Measurements from ENCODE around the gene MLXIPL. TPM values are rescaled to one million over a fixed set of nuclear protein-coding genes. Genes with fewer than 3 reads are reported as not detected.

MLXIPL gene
- total and polyA plus RNA-seq, 2 of the 8 experiments (the other 6 are each of a cell fraction or from before 2014, with no cell fraction given) = 9.4 to 10.6 TPM

DNA sequence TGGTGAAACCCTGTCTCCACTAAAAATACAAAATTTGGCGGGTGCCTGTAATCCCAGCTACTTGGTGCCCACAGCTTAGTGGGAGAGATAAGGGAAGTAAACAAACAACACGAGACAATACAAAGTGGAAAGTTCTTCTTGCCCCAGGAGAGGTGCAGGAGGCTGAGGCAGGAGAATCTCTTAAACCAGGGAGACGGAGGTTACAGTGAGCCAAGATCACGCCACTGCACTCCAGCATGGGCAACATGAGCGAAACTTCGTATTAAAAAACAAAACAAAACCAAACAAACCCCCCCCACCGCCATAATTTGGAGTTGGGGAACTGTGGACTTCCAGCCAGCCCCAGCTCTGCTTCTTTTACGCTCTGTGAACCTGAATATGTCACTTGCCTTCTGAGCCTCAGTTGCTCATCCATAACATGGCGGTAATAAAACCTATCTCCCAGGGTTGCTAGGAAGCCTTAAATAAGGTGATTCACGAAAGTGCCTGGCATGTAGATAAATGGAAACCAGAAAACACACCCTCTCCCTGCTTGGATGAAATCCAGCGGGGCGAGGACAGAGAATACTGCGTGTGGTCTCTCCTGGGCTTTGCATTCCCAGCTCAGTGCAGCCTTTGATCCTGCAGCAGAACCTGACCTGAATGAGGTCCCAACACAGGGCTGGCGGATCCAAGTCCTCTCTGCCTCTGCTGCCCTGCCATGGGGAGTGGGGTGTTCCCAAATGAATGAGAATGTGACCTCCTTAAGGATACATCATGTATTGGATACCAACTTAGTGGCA lies 10.2 kb downstream of the MLXIPL start:
- no peak for TF ChIP-seq TBP (IDR thresholded peaks at IDR 0.05; ENCODE audit: low read depth, low read length)
- TF ChIP-seq PHF8 (conservative IDR thresholded peaks at IDR 0.05; ENCODE audit: low read depth, low read length) = no peak
- no peak overlapping the region for H4K8ac ChIP-seq (ENCODE audit: extremely low read depth, insufficient read depth, low read length)
- H2BK20ac ChIP-seq (ENCODE audit: low read length) = no peak overlapping the region
- H3K4me2 ChIP-seq (ENCODE audit: insufficient read depth in 1 of 2, low read depth in 2 of 2, low read length in 2 of 2) = no peak overlapping the region
- H3K23me2 ChIP-seq (ENCODE audit: low read depth, low read length) = no peaks in the 10 kb centered on the region
- no peak overlapping the region for H3K9ac ChIP-seq (replicated peaks in 1 of 4; ENCODE audit: extremely low read depth in 1 of 4, low read depth in 3 of 4, low read length in 3 of 4)
- no peak overlapping the region for H2AFZ ChIP-seq (ENCODE audit: low read length)
- peak overlapping the region; percentile 64 for H2BK120ac ChIP-seq (replicated peaks; ENCODE audit: low read depth, low read length)
- ChIA-PET POLR2A (ENCODE audit: partially characterized antibody) (interaction anchor here (1.2 kb wide), 1 partner anchor 87 kb away, joined by 3 read pairs; no protein-coding TSS in a partner anchor), CTCF (ENCODE audit: partially characterized antibody) (interaction anchor here (0.6 to 17.4 kb wide), 15 partner anchors 7 to 445 kb away, joined by 3 to 136 read pairs (median 4); partner anchors contain the start of gene VPS37D)
- no peaks in the 10 kb centered on the region; a peak in 1 of 7 replicates for H3K27me3 ChIP-seq (replicated peaks in 1 of 4; ENCODE audit: control insufficient read depth in 3 of 4, extremely low read depth in 1 of 4, insufficient read depth in 3 of 4, low read length in 3 of 4)
- peaks cover 0 to 3% (median 0%) of the 10 kb centered on the region in 4 experiments; a peak in 1 of 7 replicates for H3K4me1 ChIP-seq (replicated peaks in 1 of 4; ENCODE audit: control insufficient read depth in 3 of 4, insufficient read depth in 4 of 4, low read length in 3 of 4)
- H3K4ac ChIP-seq (replicated peaks; ENCODE audit: insufficient read length, low read depth, low read length) = no peak overlapping the region
- H2BK15ac ChIP-seq (ENCODE audit: low read length) = no peak overlapping the region
- H3K27ac ChIP-seq (ENCODE audit: low read depth, low read length) = no peak overlapping the region
- H3K36me3 ChIP-seq (ENCODE audit: control insufficient read depth in 2 of 4, insufficient read depth in 4 of 4, low read length in 3 of 4) = no peaks in the 10 kb centered on the region
- FAIRE-seq (no peak), DNase-seq (ENCODE audit: low read depth in 1 of 2, low spot score in 2 of 2) (no peak)
- no peak overlapping the region for H4K5ac ChIP-seq (ENCODE audit: insufficient read length, low read depth, low read length)
- no peaks in the 10 kb centered on the region for H3K9me3 ChIP-seq (ENCODE audit: insufficient read depth in 2 of 2, low read depth in 1 of 2, low read length in 1 of 2)
- no peak overlapping the region for H3K56ac ChIP-seq (replicated peaks; ENCODE audit: insufficient read length, low read depth, low read length)
- no peak overlapping the region for H3K14ac ChIP-seq (ENCODE audit: insufficient read length)
- no peak overlapping the region for H3K18ac ChIP-seq (ENCODE audit: extremely low read depth, low read length)
- H2BK12ac ChIP-seq (ENCODE audit: low read depth, low read length) = no peak overlapping the region
- H4K20me1 ChIP-seq (replicated peaks in 1 of 2; ENCODE audit: control insufficient read depth in 1 of 2, insufficient read depth in 2 of 2, low read length in 2 of 2) = peaks cover 0 to 6% of the 10 kb centered on the region in 2 experiments
- no peak overlapping the region for H3K23ac ChIP-seq (ENCODE audit: insufficient read length)
- H2AK5ac ChIP-seq (ENCODE audit: low read depth, low read length) = no peak overlapping the region
- no peak overlapping the region for H3K4me3 ChIP-seq (ENCODE audit: extremely low read depth in 1 of 4, insufficient read depth in 2 of 4, low read depth in 3 of 4, low read length in 4 of 4)
- no peaks in the 10 kb centered on the region for H3K79me2 ChIP-seq (ENCODE audit: control insufficient read depth in 1 of 2, insufficient read depth in 2 of 2, low read length in 2 of 2)
- no peak overlapping the region for H4K91ac ChIP-seq (replicated peaks; ENCODE audit: insufficient read length, low read length)
- WGBS, 2 experiments (ENCODE audit: extremely low coverage in 1 of 2, insufficient coverage in 1 of 2, insufficient read length in 1 of 2, insufficient replicate concordance in 2 of 2, low coverage in 1 of 2, low lambda C conversion rate in 2 of 2, missing lambda C conversion rate in 1 of 2) = 91% methylated on average over 14 of the region's 14 CpGs; no CpG with 5 or more reads in 1 of the 2 experiments
- no peak overlapping the region for H2BK5ac ChIP-seq (ENCODE audit: low read depth, low read length)
- no peaks in the 10 kb centered on the region for H3K79me1 ChIP-seq (ENCODE audit: low read depth, low read length)
